DOHH2 (cell line): ENCODE data around the gene CCDC106.

Experiments used
- CTCF ChIP-seq: fragments of 200-600 bp; sonication (generic); IDR thresholded peaks from one replicate; pipeline ENCODE4 v1.5.1; 2014; ENCODE audit warnings: antibody characterized with exemption, mild to moderate bottlenecking, low read depth, low read length; ENCODE audit not compliant: poor library complexity, severe bottlenecking
- EZH2phosphoT487 ChIP-seq: fragments of 200-600 bp; sonication (generic); IDR thresholded peaks from 2 replicates; pipeline ENCODE4 v1.6.1; 2017; ENCODE audit warnings: borderline replicate concordance, mild to moderate bottlenecking, antibody characterized with exemption, low read length, moderate library complexity, mixed read lengths

- TF ChIP-seq CTCF (no peak), EZH2phosphoT487 (no peak)
Measured at GRCh38 chr19:55619286-55619685, 28.7 kb upstream of the CCDC106 start.
